Measurements from ENCODE around the gene PCNX1.
"Not testable (repeated sequence)": the region's sequence is repeated elsewhere in the genome, so short reads cannot be mapped to it uniquely, and the experiment has no call there.

The PCNX1 gene

DNA sequence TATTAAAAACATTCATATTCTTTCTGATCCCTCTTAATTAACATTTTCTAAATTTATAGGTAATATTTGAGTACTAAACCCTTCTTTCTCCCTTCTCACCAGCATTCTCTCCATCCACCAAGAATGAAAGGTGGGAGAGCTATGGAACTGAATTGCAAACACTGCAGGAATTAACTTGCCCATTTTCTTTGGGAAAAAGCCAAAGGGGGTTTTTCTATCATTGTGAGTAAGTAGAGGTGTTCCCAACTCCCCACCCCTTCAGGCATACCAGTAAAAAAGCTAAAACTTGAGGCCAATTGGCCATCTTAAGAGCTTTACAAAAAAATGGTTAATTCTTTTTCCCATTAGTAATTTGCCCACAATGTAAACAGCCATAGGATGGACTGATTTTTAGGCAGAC, 23.7 kb downstream of the PCNX1 start:
- DNase-seq (ENCODE audit: low read depth): no peak
- no peak for TF ChIP-seq CTCF (conservative IDR thresholded peaks at IDR 0.05; ENCODE audit: low read depth, low read length)
- H3K4me3 ChIP-seq (ENCODE audit: low read depth, low read length): no peak overlapping the region

DNA sequence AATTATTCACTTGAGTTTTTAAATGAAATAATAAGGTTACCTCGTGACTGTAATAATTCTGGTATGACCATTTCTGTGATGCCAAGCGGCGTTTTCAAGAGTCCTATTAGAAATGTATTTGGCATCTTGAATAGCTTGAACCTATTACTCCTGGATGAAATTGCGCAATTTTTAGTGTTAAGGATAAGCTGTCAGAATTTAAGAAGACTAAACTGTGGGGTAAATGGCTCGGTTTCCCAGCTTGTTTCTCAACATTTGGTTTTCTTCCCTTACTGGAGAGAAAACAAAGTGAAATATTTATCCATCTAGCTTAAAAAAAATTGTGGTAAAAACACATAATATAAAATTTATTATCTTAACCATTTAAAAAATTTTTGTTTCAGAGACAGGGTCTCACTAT, 26.8 kb downstream of the PCNX1 start:
- TF ChIP-seq CTCF (conservative IDR thresholded peaks at IDR 0.05; ENCODE audit: low read depth, low read length): no peak
- no peak overlapping the region for H3K4me3 ChIP-seq (ENCODE audit: low read depth, low read length)
- DNase-seq (ENCODE audit: low read depth): no peak

- DNase-seq (ENCODE audit: low read depth): peak; percentile 70
- H3K4me3 ChIP-seq (ENCODE audit: low read depth, low read length): no peak overlapping the region
Observed at GRCh38 chr14:70934502-70935134, 27.4 kb downstream of the PCNX1 start.

GRCh38 chr14:70935135-70935534, 27.9 kb downstream of the PCNX1 start:
- DNase-seq (ENCODE audit: low read depth): no peak
- TF ChIP-seq CTCF (conservative IDR thresholded peaks at IDR 0.05; ENCODE audit: low read depth, low read length): no peak
- H3K4me3 ChIP-seq (ENCODE audit: low read depth, low read length): no peak overlapping the region

More at GRCh38 chr14:70934502-70935134, 27.4 kb downstream of the PCNX1 start:
- TF ChIP-seq CTCF (conservative IDR thresholded peaks at IDR 0.05; ENCODE audit: low read depth, low read length): no peak

DNA sequence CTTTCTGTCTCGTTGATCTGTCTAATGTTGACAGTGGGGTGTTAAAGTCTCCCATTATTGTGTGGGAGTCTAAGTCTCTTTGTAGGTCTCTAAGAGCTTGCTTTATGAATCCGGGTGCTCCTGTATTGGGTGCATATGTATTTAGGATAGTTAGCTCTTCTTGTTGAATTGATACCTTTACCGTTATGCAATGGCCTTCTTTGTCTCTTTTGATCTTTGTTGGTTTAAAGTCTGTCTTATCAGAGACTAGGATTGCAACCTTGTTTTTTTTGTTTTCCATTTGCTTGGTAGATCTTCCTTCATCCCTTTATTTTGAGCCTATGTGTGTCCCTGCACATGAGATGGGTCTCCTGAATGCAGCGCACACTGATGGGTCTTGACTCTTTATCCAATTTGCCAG, 32.4 kb downstream of the PCNX1 start:
- H3K4me3 ChIP-seq (ENCODE audit: low read depth, low read length); DNase-seq (ENCODE audit: low read depth): not testable (repeated sequence)

DNA sequence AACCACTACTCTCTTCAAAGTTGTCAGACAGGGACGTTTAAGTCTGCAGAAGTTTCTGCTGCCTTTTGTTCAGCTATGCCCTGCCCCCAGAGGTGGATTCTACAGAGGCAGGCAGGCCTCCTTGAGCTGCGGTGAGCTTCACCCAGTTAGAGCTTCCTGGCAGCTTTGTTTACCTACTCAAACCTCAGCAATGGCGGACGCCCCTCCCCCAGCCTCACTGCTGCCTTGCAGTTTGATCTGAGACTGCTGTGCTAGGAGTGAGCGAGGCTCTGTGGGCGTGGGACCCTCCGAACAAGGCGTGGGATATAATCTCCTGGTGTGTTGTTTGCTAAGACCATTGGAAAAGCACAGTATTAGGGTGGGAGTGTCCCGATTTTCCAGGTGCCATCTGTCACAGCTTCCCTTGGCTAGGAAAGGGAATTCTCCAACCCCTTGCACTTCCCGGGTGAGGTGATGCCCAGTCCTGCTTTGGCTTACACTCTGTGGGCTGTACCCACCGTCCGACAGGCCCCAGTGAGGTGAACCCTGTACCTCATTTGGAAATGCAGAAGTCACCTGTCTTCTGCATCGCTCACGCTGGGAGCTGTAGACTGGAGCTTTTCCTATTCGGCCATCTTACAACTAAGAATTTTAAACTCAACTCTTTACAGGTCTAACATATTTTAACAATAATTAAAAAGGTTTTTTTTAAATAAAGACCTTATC, 34.5 kb downstream of the PCNX1 start:
- H3K4me3 ChIP-seq (ENCODE audit: low read depth, low read length); DNase-seq (ENCODE audit: low read depth): not testable (repeated sequence)

- DNase-seq (ENCODE audit: low read depth): no peak
- no peak for TF ChIP-seq CTCF (conservative IDR thresholded peaks at IDR 0.05; ENCODE audit: low read depth, low read length)
- H3K4me3 ChIP-seq (ENCODE audit: low read depth, low read length): no peak overlapping the region
Observed at GRCh38 chr14:70942342-70942706, 35.1 kb downstream of the PCNX1 start.

- H3K4me3 ChIP-seq (ENCODE audit: low read depth, low read length); DNase-seq (ENCODE audit: low read depth): not testable (repeated sequence)
Observed at GRCh38 chr14:70942721-70943120, 35.5 kb downstream of the PCNX1 start.
